Tibial nerve (tissue), 4 donors: ENCODE measurements around the gene P2RY8.

Experiments used
- EP300 ChIP-seq, 2 donors: sonication (generic); formaldehyde crosslinking; IDR thresholded peaks; one replicate each; pipeline ENCODE4 v1.6.1; 2017; ENCODE audit warnings: antibody characterized with exemption in 2 of 2, mild to moderate bottlenecking in 1 of 2
- POLR2A ChIP-seq, 2 donors: fragments of 450-650 bp; IDR thresholded peaks; one replicate each; pipeline ENCODE4 v1.6.1; 2017; ENCODE audit warnings: antibody characterized with exemption in 2 of 2, mild to moderate bottlenecking in 2 of 2, moderate library complexity in 2 of 2
- TF ChIP-seq, protein P1 (sequence below), 5 experiments: fragments of 200-600 bp in 3 of 5; fragments of 450-650 bp in 2 of 5; sonication (generic) in 3 of 5; IDR thresholded peaks; one replicate each; pipeline ENCODE4 v1.5.1; 2016 to 2019; ENCODE audit warnings: antibody characterized with exemption in 5 of 5, mild to moderate bottlenecking in 3 of 5, moderate library complexity in 2 of 5

DNA sequence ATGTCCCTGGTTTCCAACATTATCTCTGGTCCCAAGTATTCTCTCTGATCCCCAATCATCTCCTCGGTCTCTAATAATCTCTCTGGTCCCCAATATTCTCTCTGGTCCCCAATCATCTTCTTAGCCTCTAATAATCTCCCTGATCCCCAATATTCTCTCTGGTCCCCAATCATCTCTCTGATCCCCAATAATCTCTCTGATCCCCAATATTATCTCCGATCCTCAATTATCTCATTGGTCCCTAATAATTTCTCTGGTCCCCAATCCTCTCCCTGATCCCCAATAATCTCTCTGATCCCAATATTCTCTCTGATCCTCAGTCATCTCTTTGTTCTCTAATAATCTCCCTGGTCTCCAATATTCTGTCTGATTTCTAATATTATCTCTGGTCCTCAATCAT, 16.6 kb downstream of the P2RY8 start:
- TF ChIP-seq, protein P1, sequence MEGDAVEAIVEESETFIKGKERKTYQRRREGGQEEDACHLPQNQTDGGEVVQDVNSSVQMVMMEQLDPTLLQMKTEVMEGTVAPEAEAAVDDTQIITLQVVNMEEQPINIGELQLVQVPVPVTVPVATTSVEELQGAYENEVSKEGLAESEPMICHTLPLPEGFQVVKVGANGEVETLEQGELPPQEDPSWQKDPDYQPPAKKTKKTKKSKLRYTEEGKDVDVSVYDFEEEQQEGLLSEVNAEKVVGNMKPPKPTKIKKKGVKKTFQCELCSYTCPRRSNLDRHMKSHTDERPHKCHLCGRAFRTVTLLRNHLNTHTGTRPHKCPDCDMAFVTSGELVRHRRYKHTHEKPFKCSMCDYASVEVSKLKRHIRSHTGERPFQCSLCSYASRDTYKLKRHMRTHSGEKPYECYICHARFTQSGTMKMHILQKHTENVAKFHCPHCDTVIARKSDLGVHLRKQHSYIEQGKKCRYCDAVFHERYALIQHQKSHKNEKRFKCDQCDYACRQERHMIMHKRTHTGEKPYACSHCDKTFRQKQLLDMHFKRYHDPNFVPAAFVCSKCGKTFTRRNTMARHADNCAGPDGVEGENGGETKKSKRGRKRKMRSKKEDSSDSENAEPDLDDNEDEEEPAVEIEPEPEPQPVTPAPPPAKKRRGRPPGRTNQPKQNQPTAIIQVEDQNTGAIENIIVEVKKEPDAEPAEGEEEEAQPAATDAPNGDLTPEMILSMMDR (IDR thresholded peaks at IDR 0.05), result no peak
- TF ChIP-seq EP300 (IDR thresholded peaks at IDR 0.05) (no peak), POLR2A (IDR thresholded peaks at IDR 0.05) (no peak)
